ENCODE measurements around the gene GRB2.

GRCh38 chr17:75402026-75402425 is 3.5 kb downstream of the GRB2 start:
- no peak for TF ChIP-seq POLR2AphosphoS5 (IDR thresholded peaks at IDR 0.05)
- TF ChIP-seq CTCF (IDR thresholded peaks at IDR 0.05 in 8 of 11, conservative IDR thresholded peaks at IDR 0.05 in 3 of 11) = no peak

Data from spleen (tissue), 7 donors.